HepG2 (cell line): ENCODE data around the gene MYLK2. TPM values are rescaled to one million over a fixed set of nuclear protein-coding genes. Genes with fewer than 3 reads are reported as not detected.

ENCODE experiments used
- CTCF ChIP-seq: sonication (generic); formaldehyde crosslinking; IDR thresholded peaks from 2 replicates; pipeline ENCODE4 v1.5.0; 2020; ENCODE audit warnings: mild to moderate bottlenecking, missing genetic modification reagents, moderate library complexity
- DRAP1 ChIP-seq: IDR thresholded peaks from 2 replicates; pipeline ENCODE4 v1.6.1; 2016; ENCODE audit warnings: missing genetic modification reagents, missing compliant biosample characterization
- HCFC1 ChIP-seq: fragments of 150-350 bp; IDR thresholded peaks from 2 replicates; pipeline ENCODE4 v1.6.1; 2014; ENCODE audit warnings: low read depth, low read length
- MBNL3 ChIP-seq: fragments of 250-450 bp; sonication (Bioruptor Pico); conservative IDR thresholded peaks from 2 replicates; pipeline ENCODE4 v1.8.0; 2022; ENCODE audit warnings: mild to moderate bottlenecking, inconsistent platforms
- MLX ChIP-seq: IDR thresholded peaks from 2 replicates; pipeline ENCODE4 v1.6.1; 2016
- POLR2AphosphoS5 ChIP-seq: IDR thresholded peaks from 2 replicates; pipeline ENCODE4 v1.6.1; 2012; ENCODE audit warnings: low read depth, low read length
- PTBP1 ChIP-seq: fragments of 200-400 bp; formaldehyde crosslinking; IDR thresholded peaks from 2 replicates; pipeline ENCODE4 v1.6.1; 2018; ENCODE audit warnings: low read length, low read depth; ENCODE audit not compliant: poor library complexity, severe bottlenecking
- SMC3 ChIP-seq: IDR thresholded peaks from 2 replicates; pipeline ENCODE4 v1.6.1; 2011; ENCODE audit warnings: low read length, improper control_type of control experiment
- TAF1 ChIP-seq: sonication (generic); formaldehyde crosslinking; IDR thresholded peaks from 2 replicates; pipeline ENCODE4 v1.4.0; 2020; ENCODE audit warnings: missing genetic modification reagents
- U2AF1 ChIP-seq: fragments of 200-400 bp; formaldehyde crosslinking; optimal IDR thresholded peaks from 2 replicates; pipeline ENCODE3; 2017; ENCODE audit warnings: mild to moderate bottlenecking, low read depth, low read length
- ZBTB1 ChIP-seq: sonication (generic); formaldehyde crosslinking; IDR thresholded peaks from 2 replicates; pipeline ENCODE4 v1.4.0; 2020; ENCODE audit warnings: missing genetic modification reagents, borderline replicate concordance
- ZFYVE20 ChIP-seq: sonication (generic); formaldehyde crosslinking; IDR thresholded peaks from 2 replicates; pipeline ENCODE4 v1.8.0; 2023; ENCODE audit warnings: low read depth, mild to moderate bottlenecking, moderate library complexity, missing genetic modification reagents, borderline replicate concordance
- ZNF460 ChIP-seq: sonication (generic); formaldehyde crosslinking; IDR thresholded peaks from 2 replicates; pipeline ENCODE4 v1.5.1; 2020; ENCODE audit warnings: missing genetic modification reagents, mild to moderate bottlenecking, borderline replicate concordance
- ZNF549 ChIP-seq: sonication (generic); formaldehyde crosslinking; IDR thresholded peaks from 2 replicates; pipeline ENCODE4 v1.5.0; 2020; ENCODE audit warnings: missing genetic modification reagents
- ZNF552 ChIP-seq: sonication (generic); formaldehyde crosslinking; IDR thresholded peaks from 2 replicates; pipeline ENCODE4 v1.9.0; 2022; ENCODE audit warnings: missing genetic modification reagents, mild to moderate bottlenecking, borderline replicate concordance
- ZNF598 ChIP-seq: sonication (generic); formaldehyde crosslinking; IDR thresholded peaks from 2 replicates; pipeline ENCODE4 v1.5.1; 2020; ENCODE audit warnings: mild to moderate bottlenecking, missing genetic modification reagents, borderline replicate concordance
- ZNF713 ChIP-seq: sonication (generic); formaldehyde crosslinking; IDR thresholded peaks from 2 replicates; pipeline ENCODE4 v1.4.0; 2020; ENCODE audit warnings: mild to moderate bottlenecking, missing genetic modification reagents
- ZSCAN22 ChIP-seq: sonication (generic); formaldehyde crosslinking; IDR thresholded peaks from 2 replicates; pipeline ENCODE4 v1.4.0; 2020; ENCODE audit warnings: mild to moderate bottlenecking, missing genetic modification reagents
- polyA plus RNA-seq, 8 experiments: library from polyadenylated mRNA; depleted of rRNA in 3 of 8; stranded (reverse) in 7 of 8; unstranded in 1 of 8; fragments of >200 nt; fragmentation: Illumina TruSeq in 4 of 8; extraction: Trizol in 4 of 8; gene quantifications; 2 replicates each; pipeline versions ENCODE4 v1.2.1 to v1.2.3, GENCODE V29; 2011 to 2016; ENCODE audit warnings: low read depth in 4 of 8, missing spikeins in 1 of 8, mixed read lengths in 1 of 8; ENCODE audit not compliant: insufficient read depth in 1 of 8
- total RNA-seq, 5 experiments: library from RNA; depleted of rRNA; stranded (reverse); fragments of >200 nt; fragmentation: Illumina TruSeq; extraction: Trizol; gene quantifications; 2 replicates each; pipeline ENCODE4 v1.2.3, GENCODE V29; 2016; ENCODE audit warnings: low read depth in 1 of 5
- TF ChIP-seq, protein P1 (sequence below): sonication (generic); formaldehyde crosslinking; IDR thresholded peaks from 2 replicates; pipeline ENCODE4 v1.8.0; 2022; ENCODE audit warnings: mild to moderate bottlenecking, missing genetic modification reagents, moderate library complexity
- TF ChIP-seq, protein P2 (sequence below): sonication (generic); formaldehyde crosslinking; IDR thresholded peaks from 2 replicates; pipeline ENCODE4 v1.5.1; 2020; ENCODE audit warnings: mild to moderate bottlenecking, moderate library complexity, missing genetic modification reagents
- TF ChIP-seq, protein P3 (sequence below): sonication (generic); formaldehyde crosslinking; IDR thresholded peaks from 2 replicates; pipeline ENCODE4 v1.4.0; 2020; ENCODE audit warnings: missing genetic modification reagents, mild to moderate bottlenecking, borderline replicate concordance

Gene MYLK2
- total and polyA plus RNA-seq, 2 of the 13 experiments (the other 11 are each of a cell fraction or from before 2014, with no cell fraction given), result 0.27 TPM; not detected in 1

DNA sequence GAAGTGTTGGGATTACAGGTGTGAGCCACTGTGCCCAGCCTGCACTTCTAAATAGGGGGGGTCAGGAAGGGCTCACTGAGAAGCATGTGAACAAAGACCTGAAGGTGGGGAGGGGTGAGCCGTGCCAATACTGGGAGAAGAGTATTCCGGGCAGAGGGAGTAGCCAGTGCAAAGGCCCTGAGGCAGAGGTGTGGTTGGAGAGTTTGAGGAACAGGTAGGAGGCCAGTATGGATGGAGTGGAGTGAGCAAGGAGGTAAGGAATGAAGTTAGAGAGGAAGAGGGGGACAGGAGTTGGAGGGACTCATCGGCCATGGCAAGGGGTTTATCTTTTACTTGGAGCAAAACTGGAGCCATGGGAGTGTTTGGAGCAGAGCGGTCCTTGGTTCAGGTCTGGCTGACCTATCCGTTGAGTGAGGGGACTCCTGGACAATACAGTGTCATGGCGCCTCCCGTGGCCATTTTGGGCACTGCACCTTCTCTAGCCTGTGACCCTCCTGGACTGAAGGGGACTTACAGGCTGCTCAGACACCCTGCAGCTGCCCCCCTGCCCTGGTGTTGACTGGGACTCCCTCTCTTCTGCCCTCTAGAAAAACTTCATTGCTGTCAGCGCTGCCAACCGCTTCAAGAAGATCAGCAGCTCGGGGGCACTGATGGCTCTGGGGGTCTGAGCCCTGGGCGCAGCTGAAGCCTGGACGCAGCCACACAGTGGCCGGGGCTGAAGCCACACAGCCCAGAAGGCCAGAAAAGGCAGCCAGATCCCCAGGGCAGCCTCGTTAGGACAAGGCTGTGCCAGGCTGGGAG lies 14.2 kb downstream of the MYLK2 start (continued):
- TF ChIP-seq, protein P1, sequence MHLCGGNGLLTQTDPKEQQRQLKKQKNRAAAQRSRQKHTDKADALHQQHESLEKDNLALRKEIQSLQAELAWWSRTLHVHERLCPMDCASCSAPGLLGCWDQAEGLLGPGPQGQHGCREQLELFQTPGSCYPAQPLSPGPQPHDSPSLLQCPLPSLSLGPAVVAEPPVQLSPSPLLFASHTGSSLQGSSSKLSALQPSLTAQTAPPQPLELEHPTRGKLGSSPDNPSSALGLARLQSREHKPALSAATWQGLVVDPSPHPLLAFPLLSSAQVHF (CRISPR knock-in tag), result no peak
- no peak for TF ChIP-seq MLX (CRISPR knock-in tag)
- no peak for TF ChIP-seq ZSCAN22 (CRISPR knock-in tag)
- 0 out of 2 replicates have a peak, but pooled peaks have one; percentile 19 for TF ChIP-seq ZNF552 (CRISPR knock-in tag)
- no peak for TF ChIP-seq TAF1
- TF ChIP-seq CTCF (CRISPR knock-in tag), result peak; percentile 87
- no peak for TF ChIP-seq ZNF549 (CRISPR knock-in tag)
- TF ChIP-seq ZNF713 (CRISPR knock-in tag), result peak; percentile 88; the same call in 1 of the 2 replicates
- no peak for TF ChIP-seq PTBP1
- no peak for TF ChIP-seq POLR2AphosphoS5
- TF ChIP-seq ZBTB1 (CRISPR knock-in tag), result no peak
- TF ChIP-seq, protein P2, sequence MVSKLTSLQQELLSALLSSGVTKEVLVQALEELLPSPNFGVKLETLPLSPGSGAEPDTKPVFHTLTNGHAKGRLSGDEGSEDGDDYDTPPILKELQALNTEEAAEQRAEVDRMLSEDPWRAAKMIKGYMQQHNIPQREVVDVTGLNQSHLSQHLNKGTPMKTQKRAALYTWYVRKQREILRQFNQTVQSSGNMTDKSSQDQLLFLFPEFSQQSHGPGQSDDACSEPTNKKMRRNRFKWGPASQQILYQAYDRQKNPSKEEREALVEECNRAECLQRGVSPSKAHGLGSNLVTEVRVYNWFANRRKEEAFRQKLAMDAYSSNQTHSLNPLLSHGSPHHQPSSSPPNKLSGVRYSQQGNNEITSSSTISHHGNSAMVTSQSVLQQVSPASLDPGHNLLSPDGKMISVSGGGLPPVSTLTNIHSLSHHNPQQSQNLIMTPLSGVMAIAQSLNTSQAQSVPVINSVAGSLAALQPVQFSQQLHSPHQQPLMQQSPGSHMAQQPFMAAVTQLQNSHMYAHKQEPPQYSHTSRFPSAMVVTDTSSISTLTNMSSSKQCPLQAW (CRISPR knock-in tag), result peak; percentile 43; the same call in 1 of the 2 replicates
- no peak for TF ChIP-seq ZNF598 (CRISPR knock-in tag)
- no peak for TF ChIP-seq DRAP1 (CRISPR knock-in tag)
- TF ChIP-seq, protein P3, sequence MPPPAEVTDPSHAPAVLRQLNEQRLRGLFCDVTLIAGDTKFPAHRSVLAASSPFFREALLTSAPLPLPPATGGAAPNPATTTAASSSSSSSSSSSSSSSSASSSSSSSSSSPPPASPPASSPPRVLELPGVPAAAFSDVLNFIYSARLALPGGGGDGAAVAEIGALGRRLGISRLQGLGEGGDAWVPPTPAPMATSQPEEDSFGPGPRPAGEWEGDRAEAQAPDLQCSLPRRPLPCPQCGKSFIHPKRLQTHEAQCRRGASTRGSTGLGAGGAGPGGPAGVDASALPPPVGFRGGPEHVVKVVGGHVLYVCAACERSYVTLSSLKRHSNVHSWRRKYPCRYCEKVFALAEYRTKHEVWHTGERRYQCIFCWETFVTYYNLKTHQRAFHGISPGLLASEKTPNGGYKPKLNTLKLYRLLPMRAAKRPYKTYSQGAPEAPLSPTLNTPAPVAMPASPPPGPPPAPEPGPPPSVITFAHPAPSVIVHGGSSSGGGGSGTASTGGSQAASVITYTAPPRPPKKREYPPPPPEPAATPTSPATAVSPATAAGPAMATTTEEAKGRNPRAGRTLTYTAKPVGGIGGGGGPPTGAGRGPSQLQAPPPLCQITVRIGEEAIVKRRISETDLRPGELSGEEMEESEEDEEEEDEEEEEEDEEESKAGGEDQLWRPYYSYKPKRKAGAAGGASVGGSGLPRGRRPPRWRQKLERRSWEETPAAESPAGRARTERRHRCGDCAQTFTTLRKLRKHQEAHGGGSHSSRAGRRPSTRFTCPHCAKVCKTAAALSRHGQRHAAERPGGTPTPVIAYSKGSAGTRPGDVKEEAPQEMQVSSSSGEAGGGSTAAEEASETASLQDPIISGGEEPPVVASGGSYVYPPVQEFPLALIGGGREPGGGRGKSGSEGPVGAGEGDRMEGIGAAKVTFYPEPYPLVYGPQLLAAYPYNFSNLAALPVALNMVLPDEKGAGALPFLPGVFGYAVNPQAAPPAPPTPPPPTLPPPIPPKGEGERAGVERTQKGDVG (CRISPR knock-in tag), result no peak
- no peak for TF ChIP-seq ZFYVE20 (CRISPR knock-in tag)
- no peak for TF ChIP-seq HCFC1
- TF ChIP-seq SMC3, result peak; percentile 22; the same call in 1 of the 2 replicates
- no peak for TF ChIP-seq MBNL3
- TF ChIP-seq ZNF460, result no peak
- no peak for TF ChIP-seq U2AF1
